Mesendoderm (in vitro differentiated cells): ENCODE data around the gene GADD45G.
A peak's percentile ranks its signal among the peaks of the same experiment; 100 is the strongest.

Experiments used
- DNase-seq: peaks from one replicate; pipeline ENCODE4 v3.0.0; 2013
- H2AK5ac ChIP-seq: 2 replicates; pipeline ENCODE4 v1.6.1; 2013; ENCODE audit warnings: low read length, inconsistent platforms
- H2BK120ac ChIP-seq: 2 replicates; pipeline ENCODE4 v1.6.1; 2013; ENCODE audit warnings: low read depth, mild to moderate bottlenecking, low read length, moderate library complexity, mixed read lengths
- H2BK15ac ChIP-seq: replicated peaks from 2 replicates; pipeline ENCODE4 v1.6.1; 2013; ENCODE audit warnings: low read depth, mild to moderate bottlenecking, moderate library complexity
- H2BK5ac ChIP-seq: 2 replicates; pipeline ENCODE4 v1.6.1; 2013; ENCODE audit warnings: low read length, inconsistent platforms
- H3K18ac ChIP-seq: 2 replicates; pipeline ENCODE4 v1.6.1; 2013; ENCODE audit warnings: mild to moderate bottlenecking, low read length, mixed read lengths
- H3K23ac ChIP-seq: one replicate; pipeline ENCODE4 v1.6.1; 2013; ENCODE audit warnings: low read length
- H3K27ac ChIP-seq: 2 replicates; pipeline ENCODE4 v1.5.1; 2013; ENCODE audit warnings: low read depth, mild to moderate bottlenecking, inconsistent platforms, low read length, moderate library complexity
- H3K27me3 ChIP-seq: 2 replicates; pipeline ENCODE4 v1.6.1; 2013; ENCODE audit warnings: low read length, control low read depth, mild to moderate bottlenecking, inconsistent platforms; ENCODE audit not compliant: insufficient read depth, poor library complexity
- H3K36me3 ChIP-seq: 2 replicates; pipeline ENCODE4 v1.6.1; 2013; ENCODE audit warnings: low read length, inconsistent platforms; ENCODE audit not compliant: control insufficient read depth, insufficient read depth
- H3K4ac ChIP-seq: one replicate; pipeline ENCODE4 v1.6.1; 2013; ENCODE audit warnings: low read depth, mild to moderate bottlenecking, low read length, moderate library complexity
- H3K4me1 ChIP-seq: 2 replicates; pipeline ENCODE4 v1.6.1; 2013; ENCODE audit warnings: low read depth, low read length, inconsistent platforms; ENCODE audit not compliant: control insufficient read depth
- H3K4me2 ChIP-seq: 2 replicates; pipeline ENCODE4 v1.6.1; 2013; ENCODE audit warnings: low read length
- H3K4me3 ChIP-seq: 2 replicates; pipeline ENCODE4 v1.5.1; 2013; ENCODE audit warnings: mild to moderate bottlenecking, low read length
- H3K56ac ChIP-seq: one replicate; pipeline ENCODE4 v1.6.1; 2013; ENCODE audit warnings: low read length
- H3K79me1 ChIP-seq: 2 replicates; pipeline ENCODE4 v1.6.1; 2013; ENCODE audit warnings: low read length, inconsistent platforms
- H3K79me2 ChIP-seq: 2 replicates; pipeline ENCODE4 v1.6.1; 2013; ENCODE audit warnings: mild to moderate bottlenecking, low read length; ENCODE audit not compliant: control insufficient read depth, insufficient read depth
- H3K9ac ChIP-seq: 2 replicates; pipeline ENCODE4 v1.6.1; 2013; ENCODE audit warnings: low read length, inconsistent platforms
- H4K5ac ChIP-seq: one replicate; pipeline ENCODE4 v1.6.1; 2013; ENCODE audit warnings: low read length
- H4K8ac ChIP-seq: one replicate; pipeline ENCODE4 v1.6.1; 2013; ENCODE audit warnings: low read depth, mild to moderate bottlenecking, control low read depth, low read length, moderate library complexity
- WGBS: extraction: QIAGEN DNeasy Blood & Tissue Kit; methylation state at CpG from one replicate; pipeline ENCODE4 v1.1.7; 2013; ENCODE audit warnings: low lambda C conversion rate, missing lambda C conversion rate; ENCODE audit not compliant: insufficient coverage; ENCODE audit errors: extremely low coverage; 5-methylcytosine and 5-hydroxymethylcytosine counted together

The GADD45G gene

GRCh38 chr9:89606049-89606623 is 1.3 kb downstream of the GADD45G start:
- Histone ChIP-seq H2AK5ac (no peak overlapping the region), H2BK5ac (no peak overlapping the region), H3K4ac (peak overlapping the region; percentile 25), H3K56ac (peak overlapping the region; percentile 88), H3K4me1 (peaks cover 2% of the 10 kb centered on the region), H3K4me3 (peak overlapping the region; percentile 73), H2BK120ac (no peak overlapping the region), H3K79me2 (no peaks in the 10 kb centered on the region), H3K18ac (peak overlapping the region; percentile 13), H3K79me1 (peaks cover 2% of the 10 kb centered on the region), H2BK15ac (no peak overlapping the region), H3K23ac (no peak overlapping the region), H4K8ac (no peak overlapping the region), H3K4me2 (peak overlapping the region; percentile 89), H3K9ac (peak overlapping the region; percentile 88), H3K27me3 (no peaks in the 10 kb centered on the region), H4K5ac (no peak overlapping the region), H3K36me3 (no peaks in the 10 kb centered on the region), H3K27ac (peak overlapping the region; percentile 29)
- DNase-seq, result peak; percentile 81
- no CpG with 5 or more reads among the region's 40 CpGs for WGBS

- Histone ChIP-seq H3K79me1 (peaks cover 2% of the 10 kb centered on the region), H3K9ac (peak overlapping the region; percentile 88), H3K36me3 (no peaks in the 10 kb centered on the region), H2BK120ac (no peak overlapping the region), H3K79me2 (no peaks in the 10 kb centered on the region), H2AK5ac (no peak overlapping the region), H3K23ac (no peak overlapping the region), H3K4me2 (peak overlapping the region; percentile 89), H3K27me3 (no peaks in the 10 kb centered on the region), H2BK5ac (no peak overlapping the region), H3K56ac (peak overlapping the region; percentile 88), H2BK15ac (no peak overlapping the region), H3K4me3 (no peak overlapping the region), H4K8ac (no peak overlapping the region), H3K18ac (no peak overlapping the region), H3K27ac (peak overlapping the region; percentile 29), H3K4ac (no peak overlapping the region), H4K5ac (no peak overlapping the region), H3K4me1 (peaks cover 2% of the 10 kb centered on the region)
- DNase-seq, result peak; percentile 90
- WGBS, result no CpG with 5 or more reads among the region's 7 CpGs
These were observed 2.0 kb downstream of the GADD45G start for GRCh38 chr9:89606624-89607311.

GRCh38 chr9:89608641-89609335 is 4.0 kb downstream of the GADD45G start:
- H4K5ac ChIP-seq, result no peak overlapping the region
- H3K56ac ChIP-seq, result no peak overlapping the region
- no peak overlapping the region for H3K27ac ChIP-seq
- no peak overlapping the region for H3K4me2 ChIP-seq
- H3K27me3 ChIP-seq, result no peaks in the 10 kb centered on the region
- no peak for DNase-seq
- no peak overlapping the region for H3K9ac ChIP-seq
- H3K79me2 ChIP-seq, result no peaks in the 10 kb centered on the region
- H3K79me1 ChIP-seq, result peaks cover 2% of the 10 kb centered on the region
- peaks cover 2% of the 10 kb centered on the region for H3K4me1 ChIP-seq
- H3K4me3 ChIP-seq, result no peak overlapping the region
- no peak overlapping the region for H4K8ac ChIP-seq
- H2BK5ac ChIP-seq, result no peak overlapping the region
- no peak overlapping the region for H2AK5ac ChIP-seq
- H2BK120ac ChIP-seq, result no peak overlapping the region
- no peak overlapping the region for H3K18ac ChIP-seq
- no peak overlapping the region for H3K4ac ChIP-seq
- no peak overlapping the region for H3K23ac ChIP-seq
- H2BK15ac ChIP-seq, result no peak overlapping the region
- no CpG with 5 or more reads among the region's 3 CpGs for WGBS
- H3K36me3 ChIP-seq, result no peaks in the 10 kb centered on the region

- no peaks in the 10 kb centered on the region for H3K36me3 ChIP-seq
- DNase-seq, result no peak
- no peak overlapping the region for H4K5ac ChIP-seq
- no peak overlapping the region for H3K27ac ChIP-seq
- no peak overlapping the region for H3K56ac ChIP-seq
- H2AK5ac ChIP-seq, result no peak overlapping the region
- H3K4me3 ChIP-seq, result no peak overlapping the region
- no peaks in the 10 kb centered on the region for H3K27me3 ChIP-seq
- no peak overlapping the region for H2BK15ac ChIP-seq
- no peak overlapping the region for H3K18ac ChIP-seq
- H3K79me2 ChIP-seq, result no peaks in the 10 kb centered on the region
- no peak overlapping the region for H3K4me2 ChIP-seq
- no peak overlapping the region for H2BK5ac ChIP-seq
- WGBS, result no CpG with 5 or more reads among the region's 8 CpGs
- H4K8ac ChIP-seq, result no peak overlapping the region
- H3K79me1 ChIP-seq, result peaks cover 2% of the 10 kb centered on the region
- peaks cover 2% of the 10 kb centered on the region for H3K4me1 ChIP-seq
- no peak overlapping the region for H3K9ac ChIP-seq
- H3K23ac ChIP-seq, result no peak overlapping the region
- H2BK120ac ChIP-seq, result no peak overlapping the region
- H3K4ac ChIP-seq, result no peak overlapping the region
These were observed 4.7 kb downstream of the GADD45G start for GRCh38 chr9:89609426-89610006.

- H3K4me1 ChIP-seq, result peaks cover 2% of the 10 kb centered on the region
- no peak overlapping the region for H3K56ac ChIP-seq
- H2BK120ac ChIP-seq, result no peak overlapping the region
- no peaks in the 10 kb centered on the region for H3K27me3 ChIP-seq
- H3K4me3 ChIP-seq, result no peak overlapping the region
- H3K9ac ChIP-seq, result no peak overlapping the region
- no peak overlapping the region for H3K27ac ChIP-seq
- no peak for DNase-seq
- no peak overlapping the region for H2BK15ac ChIP-seq
- no peak overlapping the region for H3K23ac ChIP-seq
- no peak overlapping the region for H4K8ac ChIP-seq
- H3K4me2 ChIP-seq, result no peak overlapping the region
- H2AK5ac ChIP-seq, result no peak overlapping the region
- no peak overlapping the region for H3K18ac ChIP-seq
- 100% methylated on average over 1 of the region's 7 CpGs for WGBS
- no peak overlapping the region for H4K5ac ChIP-seq
- no peak overlapping the region for H2BK5ac ChIP-seq
- H3K36me3 ChIP-seq, result no peaks in the 10 kb centered on the region
- H3K4ac ChIP-seq, result no peak overlapping the region
- no peaks in the 10 kb centered on the region for H3K79me2 ChIP-seq
- H3K79me1 ChIP-seq, result peaks cover 2% of the 10 kb centered on the region
These were observed 5.6 kb downstream of the GADD45G start for GRCh38 chr9:89610391-89610925.
